Mammary epithelial cell (primary cell): ENCODE measurements around the gene TASOR2.
A peak's percentile ranks its signal among the peaks of the same experiment; 100 is the strongest.

ENCODE experiments used
- EZH2 ChIP-seq: IDR thresholded peaks from 2 replicates; pipeline ENCODE4 v1.6.1; 2012; ENCODE audit warnings: low read length, inconsistent platforms, borderline replicate concordance
- TF ChIP-seq, protein P1 (sequence below), 2 donors: IDR thresholded peaks in 1 of 2; conservative IDR thresholded peaks in 1 of 2; 2 replicates each; pipeline ENCODE4 v1.5.1; 2011 to 2012; ENCODE audit warnings: inconsistent platforms in 2 of 2, low read length in 2 of 2, mild to moderate bottlenecking in 2 of 2, control low read depth in 1 of 2, low read depth in 1 of 2; ENCODE audit not compliant: insufficient read depth in 1 of 2; ENCODE audit errors: extremely low read depth in 1 of 2

DNA sequence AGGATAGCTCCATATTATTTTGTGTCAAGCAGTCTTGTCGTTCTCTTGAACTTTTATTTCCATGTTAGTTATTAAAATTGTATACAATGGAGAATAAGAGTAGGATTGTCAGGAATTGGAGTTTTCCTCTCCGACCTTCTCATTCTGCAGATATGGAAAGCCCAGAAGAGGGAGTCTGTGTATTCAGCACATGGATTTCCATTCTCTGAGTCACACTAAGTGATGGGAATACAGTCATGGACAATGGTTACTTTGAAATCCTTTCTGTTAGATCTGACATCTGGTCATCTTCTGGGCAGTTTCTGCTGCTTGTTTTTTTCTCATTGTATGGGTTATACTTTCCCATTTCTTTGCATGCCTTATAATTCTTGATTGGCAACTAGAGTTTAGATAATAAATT lies 5.0 kb upstream of the TASOR2 start:
- TF ChIP-seq, protein P1, sequence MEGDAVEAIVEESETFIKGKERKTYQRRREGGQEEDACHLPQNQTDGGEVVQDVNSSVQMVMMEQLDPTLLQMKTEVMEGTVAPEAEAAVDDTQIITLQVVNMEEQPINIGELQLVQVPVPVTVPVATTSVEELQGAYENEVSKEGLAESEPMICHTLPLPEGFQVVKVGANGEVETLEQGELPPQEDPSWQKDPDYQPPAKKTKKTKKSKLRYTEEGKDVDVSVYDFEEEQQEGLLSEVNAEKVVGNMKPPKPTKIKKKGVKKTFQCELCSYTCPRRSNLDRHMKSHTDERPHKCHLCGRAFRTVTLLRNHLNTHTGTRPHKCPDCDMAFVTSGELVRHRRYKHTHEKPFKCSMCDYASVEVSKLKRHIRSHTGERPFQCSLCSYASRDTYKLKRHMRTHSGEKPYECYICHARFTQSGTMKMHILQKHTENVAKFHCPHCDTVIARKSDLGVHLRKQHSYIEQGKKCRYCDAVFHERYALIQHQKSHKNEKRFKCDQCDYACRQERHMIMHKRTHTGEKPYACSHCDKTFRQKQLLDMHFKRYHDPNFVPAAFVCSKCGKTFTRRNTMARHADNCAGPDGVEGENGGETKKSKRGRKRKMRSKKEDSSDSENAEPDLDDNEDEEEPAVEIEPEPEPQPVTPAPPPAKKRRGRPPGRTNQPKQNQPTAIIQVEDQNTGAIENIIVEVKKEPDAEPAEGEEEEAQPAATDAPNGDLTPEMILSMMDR (conservative IDR thresholded peaks at IDR 0.05 in 1 of 2, IDR thresholded peaks at IDR 0.05 in 1 of 2; ENCODE audit: extremely low read depth in 1 of 2, insufficient read depth in 1 of 2, low read depth in 1 of 2, low read length in 2 of 2) = peak in 1 of 2 donors; percentile 11
- no peak for TF ChIP-seq EZH2
